Measurements from ENCODE around the gene KIAA0513. TPM values are rescaled to one million over a fixed set of nuclear protein-coding genes. Genes with fewer than 3 reads are reported as not detected.
A peak's percentile ranks its signal among the peaks of the same experiment; 100 is the strongest.

The KIAA0513 gene
- total RNA-seq, 1 donor from 2014 or later: 10.4 TPM

DNA sequence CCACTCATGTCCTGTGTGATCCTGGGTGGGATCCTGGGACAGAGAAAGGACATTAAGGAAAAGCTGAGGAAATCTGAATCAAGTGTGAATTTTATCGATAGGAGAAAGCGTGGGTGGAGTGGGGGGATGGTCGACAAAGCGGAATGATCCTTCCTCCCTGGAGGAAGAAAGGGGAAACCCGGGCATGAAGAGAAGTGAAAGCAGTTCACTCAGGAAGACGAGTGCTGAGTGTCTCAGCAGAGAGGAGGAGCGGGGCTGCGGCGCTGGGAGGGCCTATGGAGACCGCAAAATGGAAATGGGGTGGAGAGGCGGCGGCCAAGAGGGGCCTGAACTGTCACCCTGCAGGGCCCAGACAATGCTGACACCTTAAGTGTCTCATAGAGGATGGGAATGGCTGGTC, 25.0 kb upstream of the KIAA0513 start:
- DNase-seq: peak; percentile 77
- peak; percentile 53 for ATAC-seq (ENCODE audit: poor library complexity)
- intact Hi-C loops (cut with DNase I): no loop called here

DNA sequence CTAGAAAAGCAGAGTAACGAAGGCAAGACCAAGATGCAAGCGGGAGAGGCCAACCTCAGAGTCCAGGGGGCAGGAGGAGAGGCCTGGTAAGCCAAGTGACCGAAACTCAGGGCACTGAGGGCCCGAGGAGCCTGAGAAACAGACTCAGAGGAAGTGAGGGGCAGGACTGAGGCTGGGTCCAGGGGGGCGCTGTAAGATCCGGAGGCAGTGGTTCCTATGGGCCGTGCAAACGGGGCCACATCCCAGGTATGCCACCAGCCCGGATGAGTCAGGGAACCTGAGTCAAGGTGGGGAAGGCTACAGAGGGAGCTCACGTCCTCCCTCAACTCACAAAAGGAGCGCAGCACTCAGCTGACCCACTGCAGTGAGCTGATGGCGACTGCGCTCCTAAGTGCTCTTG, 24.5 kb upstream of the KIAA0513 start:
- peak; percentile 2 for ATAC-seq (ENCODE audit: poor library complexity)
- no peak for DNase-seq
- intact Hi-C loops (cut with DNase I): no loop called here

DNA sequence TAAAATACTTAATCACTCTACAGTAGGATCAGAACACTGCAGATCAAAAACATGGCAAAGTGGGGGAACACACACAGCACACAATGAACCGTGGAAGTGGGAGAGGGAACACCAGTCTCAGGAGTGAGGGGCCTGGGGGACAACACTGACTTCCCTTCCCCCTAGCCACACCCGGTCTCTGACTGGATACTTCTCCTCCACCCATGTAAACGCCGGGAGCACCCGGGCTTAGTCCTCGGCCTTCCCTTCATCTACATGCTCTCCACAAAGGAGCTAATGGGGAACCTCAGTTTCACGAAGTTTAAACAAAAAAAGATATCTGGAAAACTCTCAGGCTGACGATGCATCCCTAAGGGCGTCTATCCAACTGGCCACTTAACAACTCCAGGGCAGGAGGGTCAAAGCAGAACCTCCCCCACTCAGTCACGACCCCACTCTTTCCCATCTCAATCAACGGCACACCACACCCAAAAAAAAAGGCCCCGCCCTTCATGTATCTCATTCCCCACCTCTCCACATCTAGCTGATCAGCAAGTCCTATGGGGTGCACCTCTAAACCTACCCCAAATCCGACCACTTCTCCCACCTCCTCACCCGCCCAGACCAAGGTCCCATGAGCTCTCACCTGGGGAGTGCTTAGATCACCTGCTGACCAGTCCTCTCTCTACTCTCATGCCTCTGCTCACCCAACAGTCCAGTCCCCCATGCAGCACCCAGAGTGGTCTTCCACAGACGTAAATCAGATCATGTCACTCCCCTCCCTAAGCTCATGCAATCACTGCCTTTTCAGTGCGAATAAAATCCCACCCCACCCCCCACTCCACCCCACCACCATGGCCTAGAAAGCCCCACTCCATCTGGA, 23.6 kb upstream of the KIAA0513 start:
- DNase-seq (no peak), ATAC-seq (ENCODE audit: poor library complexity) (peak; percentile 8)
- intact Hi-C loops (cut with DNase I): no loop called here

DNA sequence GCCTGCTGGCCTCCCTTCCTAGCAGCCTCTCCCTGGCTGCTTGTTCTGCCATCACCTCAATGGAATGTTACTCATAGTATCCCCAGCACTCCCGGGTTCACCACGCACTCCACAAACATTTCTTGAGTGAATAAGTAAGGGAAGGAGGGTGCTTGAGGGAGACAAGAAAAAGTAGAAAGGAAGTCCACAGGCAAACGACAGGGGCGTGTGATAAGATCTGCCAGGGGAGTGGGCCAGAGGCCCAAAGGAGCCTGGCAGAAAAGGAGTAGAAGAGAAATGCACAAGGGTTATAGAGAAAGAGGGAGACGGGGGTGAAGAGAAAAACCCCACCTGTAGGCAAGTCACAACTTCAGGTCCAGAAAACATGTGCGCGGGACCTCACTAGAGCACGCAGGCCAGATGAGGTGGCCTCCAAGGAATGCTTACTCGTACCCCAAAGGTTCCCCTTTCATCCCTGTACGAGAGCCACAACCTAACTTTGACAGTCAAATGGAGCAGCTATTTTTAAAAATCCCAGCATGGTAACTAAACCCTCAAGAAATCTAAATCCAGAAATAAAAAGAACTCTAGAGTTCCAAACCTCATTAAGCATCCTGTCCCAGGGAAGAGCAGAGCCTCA, 22.9 kb upstream of the KIAA0513 start:
- DNase-seq: no peak
- peak; percentile 34 for ATAC-seq (ENCODE audit: poor library complexity)
- intact Hi-C loops (cut with DNase I): no loop called here

DNA sequence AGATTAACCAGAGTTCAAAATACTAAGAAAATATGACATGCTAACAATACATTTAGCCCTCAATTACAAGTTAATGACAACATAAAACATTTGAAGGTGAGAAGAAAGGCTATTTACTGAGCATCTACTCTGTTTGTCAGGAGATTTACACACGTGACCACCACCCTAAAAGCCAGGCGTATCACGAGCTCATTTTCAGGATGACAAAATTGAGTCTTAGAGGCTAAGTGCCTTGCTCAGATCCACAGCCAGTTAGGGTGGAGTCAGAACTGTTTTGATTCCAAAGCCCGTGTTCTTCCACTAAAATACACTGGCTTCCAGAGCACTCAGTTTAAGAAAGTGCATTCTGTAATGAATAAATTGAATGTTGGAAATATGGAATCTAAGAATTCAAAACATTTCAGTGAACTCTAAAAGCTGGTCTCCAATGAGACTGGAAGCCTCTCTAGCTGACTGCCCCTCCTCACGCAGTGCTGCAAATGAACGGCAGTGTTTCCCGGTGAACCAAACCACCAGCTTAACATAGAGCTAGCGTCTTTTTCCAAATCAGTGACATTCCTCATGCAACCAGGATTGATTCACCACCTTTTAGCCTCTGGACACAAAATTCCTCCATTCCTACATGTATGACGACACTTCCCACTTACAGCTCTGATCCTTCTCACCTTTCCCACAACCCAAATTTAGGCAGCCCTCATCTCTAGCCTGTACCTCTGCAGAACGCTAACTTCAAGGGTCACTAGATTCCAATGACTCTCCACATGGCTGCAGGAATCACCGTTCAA, 22.1 kb upstream of the KIAA0513 start:
- intact Hi-C loops (cut with DNase I): no loop called here
- DNase-seq (no peak), ATAC-seq (ENCODE audit: poor library complexity) (peak; percentile 45)

DNA sequence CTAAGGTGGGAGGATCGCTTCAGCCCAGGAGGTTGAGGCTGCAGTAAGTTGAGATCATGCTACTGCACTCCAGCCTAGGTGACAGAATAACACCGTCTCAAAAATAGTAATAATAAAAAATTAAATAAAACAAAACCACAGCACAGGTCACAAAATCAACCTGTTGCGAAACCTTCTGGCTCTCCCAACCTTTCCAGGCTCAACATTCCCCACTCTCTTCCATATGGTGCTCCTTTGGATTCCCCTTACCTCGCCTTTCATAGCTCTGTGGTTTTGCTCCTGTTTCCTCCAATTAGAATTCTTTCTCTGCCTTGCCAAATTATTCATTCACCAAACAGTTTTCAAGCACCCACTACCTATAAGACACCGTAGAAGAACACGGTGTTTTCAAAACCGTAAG, 21.0 kb upstream of the KIAA0513 start:
- intact Hi-C loops (cut with DNase I): no loop called here
- no peak for DNase-seq
- no peak for ATAC-seq (ENCODE audit: poor library complexity)

DNA sequence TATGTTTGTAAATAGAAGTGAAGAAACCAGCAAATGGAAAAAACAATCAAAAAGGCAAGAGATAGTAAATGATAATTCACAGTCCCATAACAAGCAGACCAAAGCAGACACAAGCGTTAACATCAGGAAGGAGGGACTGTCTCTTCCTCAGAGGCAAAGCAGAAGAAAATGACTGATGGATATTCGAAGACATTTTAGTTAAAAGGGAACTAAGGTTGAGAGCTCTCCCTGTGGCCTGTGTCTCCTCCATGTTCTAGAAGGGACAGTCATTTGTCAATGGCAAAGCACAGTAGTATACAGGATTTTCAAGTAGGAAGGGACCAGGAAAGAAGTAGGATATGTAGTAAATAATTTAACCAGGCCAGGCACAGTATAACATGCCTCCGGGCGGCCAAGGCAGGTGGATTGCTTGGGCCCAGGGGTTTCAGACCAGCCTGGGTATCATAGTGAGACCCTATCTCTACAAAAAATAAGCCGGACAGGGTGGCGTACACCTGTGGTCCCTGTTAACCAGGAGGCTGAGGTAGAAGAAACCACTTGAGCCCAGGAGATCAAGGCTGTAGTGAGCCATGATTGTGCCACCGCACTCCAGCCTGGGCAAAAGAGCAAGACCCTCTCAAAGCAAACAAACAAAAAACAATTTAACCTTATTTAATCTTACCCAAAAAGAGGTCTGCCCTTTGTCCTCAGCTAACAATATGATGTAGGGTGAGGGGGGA, 19.9 kb upstream of the KIAA0513 start:
- ATAC-seq (ENCODE audit: poor library complexity): no peak
- intact Hi-C loops (cut with DNase I): no loop called here
- no peak for DNase-seq

DNA sequence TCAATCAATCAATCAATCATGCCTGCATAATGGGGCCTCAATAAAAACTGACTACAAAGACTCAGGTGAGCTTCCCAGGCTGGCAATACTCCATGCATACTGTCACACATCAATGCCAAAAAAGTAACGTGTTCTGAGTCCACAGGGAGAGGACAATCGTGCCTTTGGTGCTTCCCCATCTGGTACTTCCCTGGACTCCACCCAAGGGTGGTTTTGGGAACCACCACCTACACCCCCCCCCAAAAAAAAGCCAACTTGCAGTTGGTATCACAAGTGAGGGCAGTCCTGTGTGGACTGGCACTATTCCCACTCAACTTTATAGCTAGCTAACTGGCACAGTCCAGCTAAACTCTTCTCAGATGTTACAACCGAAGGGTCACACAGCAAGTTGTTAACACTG, 19.3 kb upstream of the KIAA0513 start:
- DNase-seq: no peak
- intact Hi-C loops (cut with DNase I): no loop called here
- ATAC-seq (ENCODE audit: poor library complexity): no peak

DNA sequence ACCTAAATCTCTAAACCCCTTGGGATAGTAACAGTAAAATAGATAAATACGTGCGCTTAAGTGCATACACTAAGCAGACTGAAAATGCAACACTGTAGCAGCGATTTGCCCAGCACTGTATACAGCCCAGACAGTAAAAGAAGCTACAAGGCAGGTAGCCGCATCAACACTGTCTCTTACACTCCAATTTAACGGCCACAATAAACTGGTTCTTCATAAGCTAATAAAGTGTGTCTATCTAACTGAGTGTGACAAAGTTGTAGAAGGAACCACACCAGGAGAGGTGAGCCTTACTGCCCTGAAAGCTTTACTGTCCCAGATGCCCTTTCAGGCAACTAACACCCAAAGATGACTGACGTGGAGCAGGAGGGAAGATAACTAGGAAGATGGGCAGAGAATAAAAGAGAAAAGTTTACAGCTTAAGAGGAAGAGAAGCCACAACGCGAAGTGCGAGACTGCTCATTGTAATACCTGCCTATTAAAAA, 17.1 kb upstream of the KIAA0513 start:
- no peak for ATAC-seq (ENCODE audit: poor library complexity)
- no peak for DNase-seq
- intact Hi-C loops (cut with DNase I): no loop called here

DNA sequence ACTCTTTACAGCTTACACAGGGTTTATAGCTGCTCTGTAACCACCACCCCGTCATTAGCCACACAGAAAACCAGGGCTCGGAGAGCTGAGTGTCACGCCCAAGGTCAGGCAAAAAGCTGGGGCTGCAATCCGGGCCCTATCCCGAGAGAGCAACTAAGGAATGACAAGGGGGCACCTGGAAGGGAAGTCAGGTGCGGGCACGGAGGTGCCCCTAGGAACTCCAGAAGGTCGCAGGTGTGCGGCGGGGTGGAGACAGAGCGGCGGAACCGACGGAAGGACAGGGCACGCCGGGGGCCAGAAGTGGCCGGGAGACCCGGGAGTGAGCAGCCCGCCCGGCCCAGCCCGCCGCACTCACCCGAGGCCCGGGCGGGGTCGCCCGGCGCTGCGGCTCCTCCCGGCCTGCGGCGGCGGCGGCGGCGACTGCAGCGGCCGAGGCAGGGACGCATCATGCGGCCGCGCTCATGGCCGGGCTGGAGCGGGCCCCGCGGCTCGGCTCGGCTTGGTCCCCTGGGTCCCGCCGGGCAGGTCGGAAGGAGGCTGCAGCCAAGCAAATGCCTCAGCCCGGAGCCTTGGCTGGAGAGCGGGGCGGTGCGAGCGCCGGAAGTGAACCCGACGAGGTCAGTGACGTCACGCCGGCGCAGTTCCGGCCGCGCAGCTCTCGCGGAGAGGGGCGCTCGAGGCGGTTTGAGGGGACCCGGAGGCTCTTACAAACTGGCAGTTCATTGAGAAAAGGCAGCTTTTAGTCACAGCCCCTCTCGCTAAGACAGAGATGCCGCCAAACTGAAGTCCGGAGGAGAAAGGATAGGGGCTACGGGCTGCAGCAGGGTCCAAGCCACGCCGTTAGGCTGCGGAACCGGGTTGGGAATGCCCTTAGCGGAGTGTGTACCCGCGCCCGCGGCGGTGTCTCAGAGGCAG, 16.4 kb upstream of the KIAA0513 start, which contains the start of gene ZDHHC7:
Gene ZDHHC7 (minus strand): TSS at position 605 of the 915 bp plus-strand sequence. CDS start 20,917 bp downstream, outside the sequence.
- ATAC-seq (ENCODE audit: poor library complexity) (peak; percentile 98), DNase-seq (peak; percentile 94)
- intact Hi-C loops (cut with DNase I): no loop called here

DNA sequence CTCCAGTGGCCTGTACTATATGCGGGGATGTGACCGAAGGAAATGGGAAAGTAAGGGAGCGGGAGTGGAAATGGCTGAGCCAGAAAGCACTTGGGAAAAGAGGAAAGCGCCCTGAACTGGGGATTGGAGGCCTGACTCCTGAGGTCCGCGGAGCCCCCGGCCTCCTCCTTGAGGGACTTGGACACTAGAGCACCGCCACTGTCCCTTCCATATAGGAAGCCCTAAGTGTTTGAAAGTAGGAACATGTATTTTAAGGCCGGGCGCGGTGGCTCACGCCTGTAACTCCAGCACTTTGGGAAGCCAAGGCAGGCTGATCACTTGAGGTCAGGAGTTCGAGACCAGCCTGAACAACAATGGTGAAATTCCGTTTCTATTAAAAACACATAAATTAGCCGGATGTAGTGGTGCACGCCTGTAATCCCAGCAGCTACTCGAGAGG, 15.7 kb upstream of the KIAA0513 start:
- ATAC-seq (ENCODE audit: poor library complexity) (no peak), DNase-seq (no peak)
- intact Hi-C loops (cut with DNase I): no loop called here

DNA sequence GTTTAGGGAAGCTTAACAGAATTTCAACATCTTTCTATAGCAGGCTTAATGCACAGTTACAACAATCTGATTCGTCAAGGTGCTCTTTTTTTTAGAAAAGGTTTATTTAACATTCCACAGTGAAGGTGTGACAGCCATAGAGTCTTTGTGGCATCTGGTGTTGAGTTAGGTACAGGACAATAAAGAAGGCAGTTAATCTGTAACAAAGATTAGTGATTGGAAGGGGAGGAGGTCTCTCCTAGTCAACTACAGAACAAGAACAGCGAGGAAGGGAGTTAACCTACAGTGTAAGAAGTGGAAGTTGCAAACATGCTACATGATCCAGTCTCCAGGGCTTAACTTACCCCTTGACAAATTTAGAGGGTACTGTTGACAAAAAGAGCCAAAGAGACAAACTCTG, 13.3 kb upstream of the KIAA0513 start:
- no peak for ATAC-seq (ENCODE audit: poor library complexity)
- intact Hi-C loops (cut with DNase I): no loop called here

DNA sequence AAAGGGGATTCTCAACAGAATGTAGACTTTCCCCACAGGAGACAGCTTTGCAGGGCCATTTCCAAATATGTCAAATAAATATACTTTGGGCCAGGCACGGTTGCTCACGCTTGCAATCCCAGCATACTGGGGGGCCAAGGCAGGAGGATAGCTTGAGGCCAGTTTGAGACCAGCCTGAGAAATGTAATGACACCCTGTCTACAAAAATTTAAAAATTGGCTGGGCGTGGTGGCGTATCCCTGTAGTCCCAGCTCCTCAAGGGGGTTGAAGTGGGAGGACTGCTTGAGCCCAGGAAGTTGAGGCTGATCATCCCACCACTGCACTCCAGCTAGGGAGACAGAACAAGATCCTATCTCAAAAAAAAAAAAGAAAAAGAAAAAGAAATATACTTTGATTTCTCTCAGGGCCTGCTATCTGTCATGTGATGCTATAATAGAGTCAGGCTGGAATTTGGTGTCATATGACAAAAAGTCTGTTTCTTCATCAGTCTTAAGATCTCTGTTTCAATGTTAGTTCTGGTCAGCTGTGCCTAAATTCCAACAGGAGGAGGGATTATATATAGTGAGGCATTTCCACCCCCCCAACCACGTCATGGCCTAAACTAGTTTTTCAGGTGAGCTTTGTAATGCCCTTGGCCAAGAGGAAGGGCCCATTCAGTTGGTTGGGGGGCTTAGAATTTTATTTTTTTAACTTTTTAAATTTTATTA, 12.0 kb upstream of the KIAA0513 start:
- intact Hi-C loops (cut with DNase I): no loop called here
- no peak for DNase-seq
- no peak for ATAC-seq (ENCODE audit: poor library complexity)

More for the DNA sequence above, 13.3 kb upstream of the KIAA0513 start:
- no peak for DNase-seq

DNA sequence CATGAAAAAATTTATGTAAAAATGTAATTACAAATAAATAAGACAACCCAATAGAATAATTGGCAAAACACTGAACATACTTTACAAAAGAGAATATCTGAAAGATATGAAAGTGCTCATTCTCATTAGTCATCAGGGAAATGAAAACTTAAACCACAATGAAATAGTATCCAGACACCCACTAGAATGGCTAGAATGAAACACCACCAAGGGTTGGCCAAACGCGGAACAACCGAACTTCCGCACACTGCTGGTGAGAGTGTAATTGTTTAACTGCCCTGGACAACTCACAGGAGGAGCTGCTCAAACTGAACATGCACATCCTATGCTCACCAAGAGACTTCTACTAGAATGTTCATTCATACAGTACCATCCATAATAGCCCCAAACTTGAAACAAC, 10.4 kb upstream of the KIAA0513 start:
- intact Hi-C loops (cut with DNase I): no loop called here

DNA sequence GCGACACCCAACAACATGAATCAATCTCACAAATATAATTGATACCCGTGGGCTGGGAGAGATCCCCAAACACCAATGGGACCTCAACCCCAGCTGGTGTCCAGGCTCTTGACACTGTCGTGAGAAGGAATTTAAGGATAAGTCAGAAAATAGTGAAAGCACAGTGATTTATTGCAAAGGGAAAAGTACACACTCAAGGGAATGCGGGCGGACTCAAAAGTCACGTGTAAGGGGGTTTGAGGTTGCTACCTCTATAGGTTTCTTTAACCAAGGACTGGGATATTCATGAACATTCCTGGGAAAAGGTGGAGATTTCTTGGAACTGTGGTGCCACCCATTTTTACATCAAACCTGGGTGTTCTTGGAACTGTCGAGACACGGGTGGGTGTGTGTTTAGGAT, 10.0 kb upstream of the KIAA0513 start:
- intact Hi-C loops (cut with DNase I): no loop called here
- ATAC-seq (ENCODE audit: poor library complexity) (no peak), DNase-seq (no peak)

More for the DNA sequence above, 10.4 kb upstream of the KIAA0513 start:
- peak; percentile 59 for ATAC-seq (ENCODE audit: poor library complexity)
- DNase-seq: no peak

DNA sequence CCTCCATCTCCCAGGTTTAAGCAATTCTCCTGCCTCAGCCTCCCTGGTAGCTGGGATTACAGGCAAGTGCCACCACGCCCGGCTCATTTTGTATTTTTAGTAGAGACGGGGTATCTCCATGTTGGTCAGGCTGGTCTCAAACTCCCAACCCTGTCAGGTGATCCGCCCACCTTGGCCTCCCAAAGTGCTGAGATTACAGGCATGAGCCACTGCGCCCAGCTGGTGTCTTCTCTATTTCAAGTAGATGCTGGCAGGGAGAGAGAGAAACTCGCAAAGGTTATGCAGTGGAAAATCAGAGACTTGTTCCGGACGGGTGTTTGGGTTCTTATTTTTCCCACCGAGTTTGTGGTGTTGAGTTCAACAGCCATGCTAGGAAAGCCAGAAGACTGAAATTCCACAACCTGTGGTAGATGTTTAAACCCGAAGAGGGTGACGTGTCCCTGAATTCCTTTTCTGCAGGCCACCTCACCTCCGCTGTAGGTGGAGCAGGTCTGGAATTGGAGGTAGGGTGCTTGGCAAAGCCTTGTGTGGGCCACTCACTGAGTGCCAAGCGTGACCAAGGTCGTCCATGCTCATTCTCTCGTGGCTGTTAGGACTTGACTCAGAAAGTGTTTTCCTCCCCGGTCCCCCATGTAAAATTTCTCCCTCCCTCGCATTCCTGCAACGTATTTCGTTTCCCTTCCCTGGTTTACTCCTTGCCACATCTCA, 8.9 kb upstream of the KIAA0513 start:
- DNase-seq (no peak), ATAC-seq (ENCODE audit: poor library complexity) (no peak)
- intact Hi-C loops (cut with DNase I): no loop called here

All from Right ventricle myocardium superior (tissue), 1 donor.